ENCODE measurements around the gene DIP2C. TPM values are rescaled to one million over a fixed set of nuclear protein-coding genes. Genes with fewer than 3 reads are reported as not detected.
A peak's percentile ranks its signal among the peaks of the same experiment; 100 is the strongest.

The DIP2C gene
- total RNA-seq, 4 donors from 2014 or later: 13.4 to 32.0 (median 18.4) TPM

- intact Hi-C loops (cut with DNase I; ENCODE audit: low total_unique reads): loop anchor here (10.0 kb wide), 1 partner anchor 276 kb away; no protein-coding TSS in a partner anchor
- peak overlapping the region in 2 of 4 donors; percentile 38 to 54 for H3K27ac ChIP-seq
- in situ Hi-C loops (cut with MboI; ENCODE audit: low pct_ligation_motif_present in 1 of 4, low pct_unique_long_range_greater_than_20kb in 1 of 4, low sequenced_read_pairs in 3 of 4): loop anchor here (10.0 to 25.0 kb wide), 3 partner anchors 179 to 286 kb away; partner anchors contain the start of gene DIP2C (in 1 of the 4)
- H3K9me3 ChIP-seq: no peaks in the 10 kb centered on the region
- no peaks in the 10 kb centered on the region for H3K36me3 ChIP-seq
- DNase-seq: no peak
- H3K4me1 ChIP-seq: peaks cover 4 to 21% (median 14%) of the 10 kb centered on the region in 4 donors
- no peak overlapping the region for H3K4me3 ChIP-seq
- no peaks in the 10 kb centered on the region for H3K27me3 ChIP-seq
- no peak for TF ChIP-seq POLR2AphosphoS5 (IDR thresholded peaks at IDR 0.05)
- TF ChIP-seq, protein P1, sequence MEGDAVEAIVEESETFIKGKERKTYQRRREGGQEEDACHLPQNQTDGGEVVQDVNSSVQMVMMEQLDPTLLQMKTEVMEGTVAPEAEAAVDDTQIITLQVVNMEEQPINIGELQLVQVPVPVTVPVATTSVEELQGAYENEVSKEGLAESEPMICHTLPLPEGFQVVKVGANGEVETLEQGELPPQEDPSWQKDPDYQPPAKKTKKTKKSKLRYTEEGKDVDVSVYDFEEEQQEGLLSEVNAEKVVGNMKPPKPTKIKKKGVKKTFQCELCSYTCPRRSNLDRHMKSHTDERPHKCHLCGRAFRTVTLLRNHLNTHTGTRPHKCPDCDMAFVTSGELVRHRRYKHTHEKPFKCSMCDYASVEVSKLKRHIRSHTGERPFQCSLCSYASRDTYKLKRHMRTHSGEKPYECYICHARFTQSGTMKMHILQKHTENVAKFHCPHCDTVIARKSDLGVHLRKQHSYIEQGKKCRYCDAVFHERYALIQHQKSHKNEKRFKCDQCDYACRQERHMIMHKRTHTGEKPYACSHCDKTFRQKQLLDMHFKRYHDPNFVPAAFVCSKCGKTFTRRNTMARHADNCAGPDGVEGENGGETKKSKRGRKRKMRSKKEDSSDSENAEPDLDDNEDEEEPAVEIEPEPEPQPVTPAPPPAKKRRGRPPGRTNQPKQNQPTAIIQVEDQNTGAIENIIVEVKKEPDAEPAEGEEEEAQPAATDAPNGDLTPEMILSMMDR (IDR thresholded peaks at IDR 0.05): no peak
- no peak for TF ChIP-seq POLR2A (IDR thresholded peaks at IDR 0.05)
- no peak for TF ChIP-seq EP300 (IDR thresholded peaks at IDR 0.05; ENCODE audit: low read depth)
- WGBS, 2 donors (ENCODE audit: low coverage in 1 of 2): 94% methylated on average over 13 of the region's 13 CpGs; no CpG with 5 or more reads in 1 of the 2 donors
Measured at GRCh38 chr10:508726-509125, 180.7 kb downstream of the DIP2C start.

- in situ Hi-C loops (cut with MboI; ENCODE audit: low pct_ligation_motif_present in 1 of 4, low pct_unique_long_range_greater_than_20kb in 1 of 4, low sequenced_read_pairs in 3 of 4): loop anchor here (10.0 to 25.0 kb wide), 3 partner anchors 179 to 287 kb away; partner anchors contain the start of gene DIP2C (in 1 of the 4)
- intact Hi-C loops (cut with DNase I; ENCODE audit: low total_unique reads): loop anchor here (10.0 kb wide), 1 partner anchor 277 kb away; no protein-coding TSS in a partner anchor
- no peak overlapping the region for H3K27ac ChIP-seq
- H3K36me3 ChIP-seq: no peaks in the 10 kb centered on the region
- H3K4me3 ChIP-seq: no peak overlapping the region
- DNase-seq: no peak
- WGBS, 2 donors (ENCODE audit: low coverage in 1 of 2): 90% methylated on average over 12 of the region's 12 CpGs; no CpG with 5 or more reads in 1 of the 2 donors
- peaks cover 4 to 20% (median 12%) of the 10 kb centered on the region in 4 donors for H3K4me1 ChIP-seq
- H3K27me3 ChIP-seq: no peaks in the 10 kb centered on the region
- TF ChIP-seq POLR2AphosphoS5 (IDR thresholded peaks at IDR 0.05) (no peak), EP300 (IDR thresholded peaks at IDR 0.05; ENCODE audit: low read depth) (no peak), POLR2A (IDR thresholded peaks at IDR 0.05) (no peak)
- TF ChIP-seq, protein P1 (IDR thresholded peaks at IDR 0.05): no peak
- no peaks in the 10 kb centered on the region for H3K9me3 ChIP-seq
Measured at GRCh38 chr10:507908-508444, 181.5 kb downstream of the DIP2C start.

- no peaks in the 10 kb centered on the region for H3K9me3 ChIP-seq
- no peak for DNase-seq
- peaks cover 4 to 20% (median 11%) of the 10 kb centered on the region in 4 donors for H3K4me1 ChIP-seq
- TF ChIP-seq EP300 (IDR thresholded peaks at IDR 0.05; ENCODE audit: low read depth): no peak
- 95 to 96% methylated on average over 4 to 16 of the region's 16 CpGs for WGBS, 2 donors (ENCODE audit: low coverage in 1 of 2)
- intact Hi-C loops (cut with DNase I; ENCODE audit: low total_unique reads): loop anchor here (10.0 kb wide), 1 partner anchor 277 kb away; no protein-coding TSS in a partner anchor
- in situ Hi-C loops (cut with MboI; ENCODE audit: low pct_ligation_motif_present in 1 of 4, low pct_unique_long_range_greater_than_20kb in 1 of 4, low sequenced_read_pairs in 3 of 4): loop anchor here (10.0 to 25.0 kb wide), 3 partner anchors 180 to 287 kb away; partner anchors contain the start of gene DIP2C (in 1 of the 4)
- no peaks in the 10 kb centered on the region for H3K27me3 ChIP-seq
- no peak overlapping the region for H3K4me3 ChIP-seq
- H3K36me3 ChIP-seq: no peaks in the 10 kb centered on the region
- no peak overlapping the region for H3K27ac ChIP-seq
Measured at GRCh38 chr10:507355-507699, 182.1 kb downstream of the DIP2C start.

GRCh38 chr10:506451-507354 is 182.8 kb downstream of the DIP2C start:
- peaks cover 4 to 20% (median 6%) of the 10 kb centered on the region in 4 donors for H3K4me1 ChIP-seq
- 86% methylated on average over 30 of the region's 32 CpGs; no CpG with 5 or more reads in 1 of the 2 donors for WGBS, 2 donors (ENCODE audit: low coverage in 1 of 2)
- H3K27ac ChIP-seq: no peak overlapping the region
- H3K27me3 ChIP-seq: no peaks in the 10 kb centered on the region
- DNase-seq: no peak
- intact Hi-C loops (cut with DNase I; ENCODE audit: low total_unique reads) (loop anchor here (10.0 kb wide), 1 partner anchor 278 kb away; no protein-coding TSS in a partner anchor), in situ Hi-C loops (cut with MboI; ENCODE audit: low pct_ligation_motif_present in 1 of 4, low pct_unique_long_range_greater_than_20kb in 1 of 4, low sequenced_read_pairs in 3 of 4) (loop anchor here (10.0 to 25.0 kb wide), 3 partner anchors 181 to 288 kb away; partner anchors contain the start of gene DIP2C (in 1 of the 4))
- TF ChIP-seq, protein P1 (IDR thresholded peaks at IDR 0.05): no peak
- TF ChIP-seq EP300 (IDR thresholded peaks at IDR 0.05; ENCODE audit: low read depth) (no peak), POLR2AphosphoS5 (IDR thresholded peaks at IDR 0.05) (no peak), POLR2A (IDR thresholded peaks at IDR 0.05) (no peak)
- no peak overlapping the region for H3K4me3 ChIP-seq
- no peaks in the 10 kb centered on the region for H3K36me3 ChIP-seq
- H3K9me3 ChIP-seq: no peaks in the 10 kb centered on the region

All from transverse colon (tissue), 4 donors.